H1 (cell line): ENCODE measurements around the gene ZNF804B. TPM values are rescaled to one million over a fixed set of nuclear protein-coding genes. Genes with fewer than 3 reads are reported as not detected.

Experiments used
- CHD7 ChIP-seq: fragments of 300-600 bp; sonication (generic); IDR thresholded peaks from 2 replicates; pipeline ENCODE4 v1.7.1; 2012; ENCODE audit warnings: low read length, moderate library complexity, mild to moderate bottlenecking, inconsistent platforms; ENCODE audit not compliant: insufficient replicate concordance
- GTF2F1 ChIP-seq: IDR thresholded peaks from 2 replicates; pipeline ENCODE4 v1.6.1; 2012; ENCODE audit warnings: low read depth, low read length, improper control_type of control experiment, borderline replicate concordance
- PHF8 ChIP-seq: fragments of 200-600 bp; sonication (generic); conservative IDR thresholded peaks from 2 replicates; pipeline ENCODE4 v1.7.1; 2012; ENCODE audit warnings: low read depth, mild to moderate bottlenecking, inconsistent platforms, low read length, moderate library complexity
- POU5F1 ChIP-seq: IDR thresholded peaks from 2 replicates; pipeline ENCODE4 v1.6.1; 2011; ENCODE audit warnings: low read depth, mild to moderate bottlenecking, low read length, moderate library complexity
- RAD21 ChIP-seq, 2 experiments: IDR thresholded peaks in 1 of 2; conservative IDR thresholded peaks in 1 of 2; 2 replicates each; pipeline ENCODE4 v1.6.1; 2011; ENCODE audit warnings: low read depth in 2 of 2, low read length in 2 of 2, improper control_type of control experiment in 1 of 2, inconsistent platforms in 1 of 2, mild to moderate bottlenecking in 1 of 2, moderate library complexity in 1 of 2
- SP2 ChIP-seq: IDR thresholded peaks from 2 replicates; pipeline ENCODE4 v1.6.1; 2012; ENCODE audit warnings: mild to moderate bottlenecking, low read length, inconsistent platforms
- SRF ChIP-seq: IDR thresholded peaks from 2 replicates; pipeline ENCODE4 v1.6.1; 2011; ENCODE audit warnings: mild to moderate bottlenecking, low read depth, low read length, moderate library complexity
- TCF12 ChIP-seq: IDR thresholded peaks from 2 replicates; pipeline ENCODE4 v1.6.1; 2011; ENCODE audit warnings: low read depth, mild to moderate bottlenecking, low read length
- USF2 ChIP-seq: IDR thresholded peaks from 2 replicates; pipeline ENCODE4 v1.6.1; 2011; ENCODE audit warnings: low read length, improper control_type of control experiment
- polyA plus RNA-seq, 7 experiments: library from polyadenylated mRNA; depleted of rRNA in 3 of 7; stranded (reverse) in 5 of 7; unstranded in 2 of 7; fragments of >200 nt in 5 of 7; fragments of 200-250 nt in 2 of 7; gene quantifications; 1 replicate in 5 of 7; 2 replicates in 1 of 7; 4 replicates in 1 of 7; pipeline versions ENCODE4 v1.2.1 to v1.2.3, GENCODE V29; 2011 to 2013; ENCODE audit warnings: missing spikeins in 2 of 7, mixed read lengths in 2 of 7
- total RNA-seq: library from RNA; stranded (reverse); fragmentation: NEBNext Ultra II Directional; extraction: Animal tissue kit (Norgen Biotek cat#: 25700); gene quantifications from 2 replicates; pipeline ENCODE4 v1.2.1, GENCODE V29; 2021

The ZNF804B gene
- total and polyA plus RNA-seq, 2 of the 8 experiments (the other 6 are each of a cell fraction or from before 2014, with no cell fraction given) = not detected

GRCh38 chr7:88842201-88842600 is 82.7 kb downstream of the ZNF804B start (continued):
- no peak for TF ChIP-seq CHD7
- no peak for TF ChIP-seq SP2
- TF ChIP-seq RAD21 (IDR thresholded peaks at IDR 0.05 in 1 of 2, conservative IDR thresholded peaks at IDR 0.05 in 1 of 2; ENCODE audit: low read depth in 2 of 2, low read length in 2 of 2) = no peak
- no peak for TF ChIP-seq POU5F1
- no peak for TF ChIP-seq TCF12
- TF ChIP-seq SRF = no peak
- no peak for TF ChIP-seq USF2
- no peak for TF ChIP-seq PHF8
- TF ChIP-seq GTF2F1 = no peak
